K562 (cell line): ENCODE data around the gene PAAF1. TPM values are rescaled to one million over a fixed set of nuclear protein-coding genes. Genes with fewer than 3 reads are reported as not detected.

Source experiments
- BCOR ChIP-seq: fragments of 450-650 bp; IDR thresholded peaks from 2 replicates; pipeline ENCODE4 v1.6.1; 2016
- FOXO4 ChIP-seq: fragments of 450-650 bp; formaldehyde crosslinking; IDR thresholded peaks from 2 replicates; pipeline ENCODE4 v1.4.0; 2020; ENCODE audit warnings: mild to moderate bottlenecking, moderate library complexity
- ILF3 ChIP-seq: fragments of 450-650 bp; IDR thresholded peaks from 2 replicates; pipeline ENCODE4 v1.6.1; 2018; ENCODE audit warnings: antibody characterized with exemption, mild to moderate bottlenecking, moderate library complexity, borderline replicate concordance
- MEF2D ChIP-seq: conservative IDR thresholded peaks from 2 replicates; pipeline ENCODE4 v1.6.1; 2016; ENCODE audit warnings: low read depth, missing genetic modification characterization, missing compliant biosample characterization
- MIER1 ChIP-seq: fragments of 450-650 bp; IDR thresholded peaks from 2 replicates; pipeline ENCODE4 v1.6.1; 2016; ENCODE audit warnings: antibody characterized with exemption, mild to moderate bottlenecking, low read depth
- NR2C2 ChIP-seq, 2 experiments: fragments of 200-800 bp in 1 of 2; sonication (Bioruptor generic) in 1 of 2; sonication (generic) in 1 of 2; formaldehyde crosslinking in 1 of 2; IDR thresholded peaks; 2 replicates each; pipeline versions ENCODE4 v1.6.1 to v1.8.0; 2016 to 2022; ENCODE audit warnings: mild to moderate bottlenecking in 1 of 2, missing compliant biosample characterization in 1 of 2, missing genetic modification characterization in 1 of 2, missing genetic modification reagents in 1 of 2
- POLR2AphosphoS2 ChIP-seq: IDR thresholded peaks from 2 replicates; pipeline ENCODE4 v1.6.1; 2012; ENCODE audit warnings: low read length, improper control_type of control experiment
- RHOXF2B ChIP-seq: fragments of 250-450 bp; sonication (Bioruptor Pico); conservative IDR thresholded peaks from 2 replicates; pipeline ENCODE4 v1.5.1; 2021
- SMAD2 ChIP-seq: fragments of 150-350 bp; IDR thresholded peaks from 2 replicates; pipeline ENCODE4 v1.6.1; 2014; ENCODE audit warnings: low read depth, mild to moderate bottlenecking, low read length
- SMARCE1 ChIP-seq: fragments of 450-650 bp; IDR thresholded peaks from 2 replicates; pipeline ENCODE4 v1.7.1; 2016; ENCODE audit warnings: mild to moderate bottlenecking
- SRSF9 ChIP-seq: fragments of 200-400 bp; formaldehyde crosslinking; IDR thresholded peaks from 2 replicates; pipeline ENCODE4 v1.6.1; 2017; ENCODE audit warnings: low read depth, low read length, borderline replicate concordance
- TCF7L2 ChIP-seq: fragments of 150-350 bp; IDR thresholded peaks from 2 replicates; pipeline ENCODE4 v1.6.1; 2016; ENCODE audit warnings: low read depth, mild to moderate bottlenecking, low read length, moderate library complexity
- TFAP4 ChIP-seq: sonication (generic); formaldehyde crosslinking; IDR thresholded peaks from 2 replicates; pipeline ENCODE4 v1.8.0; 2022; ENCODE audit warnings: missing genetic modification reagents, mild to moderate bottlenecking, moderate library complexity, borderline replicate concordance
- THAP12 ChIP-seq: fragments of 250-450 bp; sonication (Bioruptor Pico); IDR thresholded peaks from 2 replicates; pipeline ENCODE4 v1.9.0; 2021; ENCODE audit warnings: mild to moderate bottlenecking, inconsistent platforms
- ZHX1 ChIP-seq: fragments of 150-350 bp; conservative IDR thresholded peaks from 2 replicates; pipeline ENCODE4 v1.6.1; 2014; ENCODE audit warnings: low read length
- ZNF324 ChIP-seq: fragments of 250-450 bp; sonication (Bioruptor Pico); IDR thresholded peaks from 2 replicates; pipeline ENCODE4 v1.4.0; 2020; ENCODE audit warnings: mild to moderate bottlenecking
- ZNF57 ChIP-seq: fragments of 450-650 bp; formaldehyde crosslinking; IDR thresholded peaks from 2 replicates; pipeline ENCODE4 v1.4.0; 2020; ENCODE audit warnings: mild to moderate bottlenecking, moderate library complexity
- ZNF584 ChIP-seq: fragments of 200-800 bp; sonication (Bioruptor generic); IDR thresholded peaks from 2 replicates; pipeline ENCODE4 v1.6.1; 2016; ENCODE audit warnings: low read depth, mild to moderate bottlenecking, missing genetic modification characterization, missing compliant biosample characterization
- ZNF655 ChIP-seq: fragments of 250-450 bp; sonication (Bioruptor Pico); IDR thresholded peaks from 2 replicates; pipeline ENCODE4 v1.5.0; 2021
- polyA plus RNA-seq, 8 experiments: library from polyadenylated mRNA; depleted of rRNA in 4 of 8; stranded (reverse) in 5 of 8; unstranded in 3 of 8; fragments of >200 nt; fragmentation: Nextera tagmentation in 2 of 8; fragmentation: Illumina TruSeq in 1 of 8; extraction: Ambion mirVana in 2 of 8; extraction: Trizol in 1 of 8; gene quantifications; 2 replicates each; pipeline versions ENCODE4 v1.2.1 to v1.2.3, GENCODE V29; 2011 to 2014; ENCODE audit warnings: inconsistent platforms in 1 of 8, missing spikeins in 1 of 8
- total RNA-seq, 7 experiments: library from RNA; depleted of rRNA in 6 of 7; stranded (reverse); fragments of >200 nt in 6 of 7; fragmentation: Illumina TruSeq in 2 of 7; extraction: Trizol in 2 of 7; gene quantifications; 2 replicates each; pipeline versions ENCODE4 v1.2.1 to v1.2.3, GENCODE V29; 2011 to 2021; ENCODE audit warnings: low replicate concordance in 1 of 7

The PAAF1 gene
- total and polyA plus RNA-seq, 9 of the 15 experiments (the other 6 are each of a cell fraction or from before 2014, with no cell fraction given) = 13.5 to 78.6 (median 23.3) TPM

GRCh38 chr11:73971175-73971719, 94.4 kb downstream of the PAAF1 start (continued):
- no peak for TF ChIP-seq FOXO4 (CRISPR knock-in tag)
- TF ChIP-seq MEF2D = no peak
- no peak for TF ChIP-seq RHOXF2B (CRISPR knock-in tag)
- TF ChIP-seq BCOR = no peak
- no peak for TF ChIP-seq ZHX1
- no peak for TF ChIP-seq TFAP4 (CRISPR knock-in tag)
- TF ChIP-seq NR2C2 (CRISPR knock-in tag; IDR thresholded peaks at IDR 0.05) = no peak
- TF ChIP-seq NR2C2 (tag; IDR thresholded peaks at IDR 0.05) = no peak
- no peak for TF ChIP-seq THAP12 (CRISPR knock-in tag)
- no peak for TF ChIP-seq ZNF655
- no peak for TF ChIP-seq ZNF57 (CRISPR knock-in tag)
- peak; percentile 72; the same call in 1 of the 2 replicates for TF ChIP-seq POLR2AphosphoS2
- TF ChIP-seq ZNF584 = no peak
- no peak for TF ChIP-seq ZNF324 (CRISPR knock-in tag)
- TF ChIP-seq TCF7L2 = no peak
- TF ChIP-seq SRSF9 = no peak
- no peak for TF ChIP-seq SMARCE1
- no peak for TF ChIP-seq SMAD2
- TF ChIP-seq MIER1 = no peak
- TF ChIP-seq ILF3 = 0 out of 2 replicates have a peak, but pooled peaks have one; percentile 31
